ENCODE results near the gene RBM11. TPM values are rescaled to one million over a fixed set of nuclear protein-coding genes. Genes with fewer than 3 reads are reported as not detected.
"Not testable (repeated sequence)": the region's sequence is repeated elsewhere in the genome, so short reads cannot be mapped to it uniquely, and the experiment has no call there.

RBM11 gene, protein sequence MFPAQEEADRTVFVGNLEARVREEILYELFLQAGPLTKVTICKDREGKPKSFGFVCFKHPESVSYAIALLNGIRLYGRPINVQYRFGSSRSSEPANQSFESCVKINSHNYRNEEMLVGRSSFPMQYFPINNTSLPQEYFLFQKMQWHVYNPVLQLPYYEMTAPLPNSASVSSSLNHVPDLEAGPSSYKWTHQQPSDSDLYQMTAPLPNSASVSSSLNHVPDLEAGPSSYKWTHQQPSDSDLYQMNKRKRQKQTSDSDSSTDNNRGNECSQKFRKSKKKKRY
- total RNA-seq = 1 to 10 TPM; 1.6 to 3.7 (median 3.0) TPM
- 1 to 10 TPM in 2 of 3 donors, under 1 TPM in 1; 0.93 to 3.2 (median 2.6) TPM for polyA plus RNA-seq
- long read RNA-seq, donor 1 = 0 reads
- long read RNA-seq, donor 2 = 0 reads

DNA sequence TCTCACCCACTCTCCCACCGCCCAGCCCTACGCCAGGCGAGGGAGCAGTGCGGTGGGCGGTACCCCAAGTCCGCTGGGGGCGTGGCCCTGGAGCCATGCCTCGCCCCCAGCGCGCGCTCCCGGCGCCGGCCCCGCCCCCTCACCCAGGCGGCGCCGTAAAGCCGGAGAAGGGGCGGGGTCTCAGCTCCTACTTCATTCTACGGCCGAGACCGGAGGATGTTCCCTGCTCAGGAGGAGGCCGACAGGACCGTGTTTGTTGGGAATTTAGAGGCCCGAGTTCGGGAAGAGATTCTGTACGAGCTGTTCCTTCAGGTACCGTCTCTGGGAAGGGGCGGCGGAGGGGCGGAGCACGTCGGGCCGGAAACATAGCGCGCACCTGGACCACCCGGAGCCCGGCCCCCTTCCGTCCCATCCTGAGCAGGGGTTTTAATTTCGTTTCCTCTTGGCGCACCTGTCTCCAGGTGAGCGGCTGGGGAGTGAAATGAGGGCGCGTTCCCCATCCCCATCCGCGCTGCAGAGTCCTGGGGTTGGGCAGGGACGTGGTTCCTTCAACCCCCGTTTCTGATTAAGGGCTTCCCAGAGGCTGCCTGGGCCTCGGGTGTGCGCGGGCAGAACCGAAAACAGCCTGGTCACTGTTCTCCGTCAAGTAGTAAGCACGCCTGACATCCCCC lies at the start of gene RBM11:
RBM11 (plus strand) TSS at position 187 of the 671 bp plus-strand sequence; CDS start at position 217, 30 bp downstream.
- 0 to 3% (median 1%) methylated on average over 43 to 55 of the region's 55 CpGs for whole genome bisulfite sequencing, 5 donors
- peak; percentile 92 for DNase-seq
- peak within 1 kb of the TSS in 5 of 8 donors; percentile 13 to 74 (median 60) for H3K27ac ChIP-seq
- peak within 1 kb of the TSS; percentile 58 to 83 (median 70) for H3K4me3 ChIP-seq
- intact Hi-C loops (cut with DNase I; ENCODE audit: low total_unique reads) = no loop called here
- peaks cover 0 to 29% (median 0%) of the 10 kb centered on the region in 7 donors for H3K27me3 ChIP-seq (replicated peaks in 1 of 7)
- no peaks in the 10 kb centered on the region for H3K9me3 ChIP-seq
- TF ChIP-seq POLR2AphosphoS5 (IDR thresholded peaks at IDR 0.05) (peak; percentile 46 to 70 (median 59)), POLR2A (IDR thresholded peaks at IDR 0.05) (no peak)
- peaks cover 0 to 16% (median 7%) of the 10 kb centered on the region in 6 donors for H3K4me1 ChIP-seq
- H3K36me3 ChIP-seq = no peaks in the 10 kb centered on the region

DNA sequence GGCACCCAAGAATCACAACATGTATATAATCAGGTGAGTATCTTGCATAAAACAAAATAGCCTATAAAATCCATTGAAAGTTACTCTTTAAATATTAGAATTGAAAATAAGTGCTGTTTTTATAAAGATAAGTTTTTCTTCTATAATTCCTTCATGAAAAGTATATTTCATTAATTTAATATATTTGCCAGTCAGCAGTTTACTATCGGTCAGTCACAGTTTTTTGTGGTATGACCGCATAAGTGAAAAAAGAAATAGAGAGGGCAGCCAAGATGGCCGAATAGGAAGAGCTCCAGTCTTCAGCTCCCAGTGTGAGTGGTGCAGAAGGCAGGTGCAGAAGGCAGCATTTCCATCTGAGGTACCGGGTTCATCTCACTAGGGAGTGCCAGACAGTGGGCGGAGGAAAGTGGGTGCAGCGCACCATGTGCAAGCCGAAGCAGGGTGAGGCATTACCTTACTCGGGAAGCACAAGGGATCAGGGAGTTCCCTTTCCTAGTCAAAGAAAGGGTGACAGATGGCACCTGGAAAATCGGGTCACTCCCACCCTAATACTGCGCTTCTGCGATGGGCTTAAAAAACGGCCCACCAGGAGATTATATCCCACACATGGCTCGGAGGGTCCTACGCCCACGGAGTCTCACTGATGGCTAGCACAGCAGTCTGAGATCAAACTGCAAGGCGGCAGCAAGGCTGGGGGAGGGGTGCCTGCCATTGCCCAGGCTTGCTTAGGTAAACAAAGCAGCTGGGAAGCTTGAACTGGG lies 49.3 kb upstream of the RBM11 start:
- DNase-seq; H3K4me3 ChIP-seq; H3K27me3 ChIP-seq (replicated peaks in 1 of 7); H3K9me3 ChIP-seq; H3K4me1 ChIP-seq; H3K27ac ChIP-seq; intact Hi-C loops (cut with DNase I; ENCODE audit: low total_unique reads); H3K36me3 ChIP-seq: not testable (repeated sequence)
- 82 to 90% (median 88%) methylated on average over 16 of the region's 16 CpGs for WGBS, 5 donors

DNA sequence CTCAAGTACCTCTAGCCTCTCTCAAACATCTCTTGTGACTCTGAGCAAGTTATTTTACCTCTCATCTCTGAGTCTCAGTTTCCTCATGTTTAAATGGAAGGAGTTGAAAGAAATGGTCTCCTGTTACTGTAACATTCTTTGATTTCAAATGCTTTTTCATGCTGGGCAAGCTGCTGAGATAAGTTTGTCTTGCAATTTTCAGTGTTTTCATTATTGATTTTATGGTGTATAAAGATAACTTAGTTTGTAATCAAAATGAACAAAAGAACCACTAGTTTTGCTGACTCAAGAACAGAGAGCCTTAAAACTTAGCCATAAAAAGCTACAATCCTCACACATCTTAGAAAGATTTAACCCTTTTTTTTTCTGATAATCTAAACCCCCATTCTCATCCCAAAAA lies 9.7 kb upstream of the RBM11 start:
- no peak overlapping the region for H3K27ac ChIP-seq
- H3K9me3 ChIP-seq = peaks cover 0 to 3% (median 0%) of the 10 kb centered on the region in 8 donors
- no peaks in the 10 kb centered on the region for H3K4me1 ChIP-seq
- H3K36me3 ChIP-seq = no peaks in the 10 kb centered on the region
- no peak for DNase-seq
- no peak overlapping the region for H3K4me3 ChIP-seq
- H3K27me3 ChIP-seq (replicated peaks in 1 of 7) = peaks cover 0 to 5% (median 0%) of the 10 kb centered on the region in 7 donors
- TF ChIP-seq, protein P1, sequence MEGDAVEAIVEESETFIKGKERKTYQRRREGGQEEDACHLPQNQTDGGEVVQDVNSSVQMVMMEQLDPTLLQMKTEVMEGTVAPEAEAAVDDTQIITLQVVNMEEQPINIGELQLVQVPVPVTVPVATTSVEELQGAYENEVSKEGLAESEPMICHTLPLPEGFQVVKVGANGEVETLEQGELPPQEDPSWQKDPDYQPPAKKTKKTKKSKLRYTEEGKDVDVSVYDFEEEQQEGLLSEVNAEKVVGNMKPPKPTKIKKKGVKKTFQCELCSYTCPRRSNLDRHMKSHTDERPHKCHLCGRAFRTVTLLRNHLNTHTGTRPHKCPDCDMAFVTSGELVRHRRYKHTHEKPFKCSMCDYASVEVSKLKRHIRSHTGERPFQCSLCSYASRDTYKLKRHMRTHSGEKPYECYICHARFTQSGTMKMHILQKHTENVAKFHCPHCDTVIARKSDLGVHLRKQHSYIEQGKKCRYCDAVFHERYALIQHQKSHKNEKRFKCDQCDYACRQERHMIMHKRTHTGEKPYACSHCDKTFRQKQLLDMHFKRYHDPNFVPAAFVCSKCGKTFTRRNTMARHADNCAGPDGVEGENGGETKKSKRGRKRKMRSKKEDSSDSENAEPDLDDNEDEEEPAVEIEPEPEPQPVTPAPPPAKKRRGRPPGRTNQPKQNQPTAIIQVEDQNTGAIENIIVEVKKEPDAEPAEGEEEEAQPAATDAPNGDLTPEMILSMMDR (IDR thresholded peaks at IDR 0.05 in 8 of 11, conservative IDR thresholded peaks at IDR 0.05 in 3 of 11) = no peak
- TF ChIP-seq POLR2A (IDR thresholded peaks at IDR 0.05) (no peak), POLR2AphosphoS5 (IDR thresholded peaks at IDR 0.05) (no peak)
- intact Hi-C loops (cut with DNase I; ENCODE audit: low total_unique reads) = no loop called here

DNA sequence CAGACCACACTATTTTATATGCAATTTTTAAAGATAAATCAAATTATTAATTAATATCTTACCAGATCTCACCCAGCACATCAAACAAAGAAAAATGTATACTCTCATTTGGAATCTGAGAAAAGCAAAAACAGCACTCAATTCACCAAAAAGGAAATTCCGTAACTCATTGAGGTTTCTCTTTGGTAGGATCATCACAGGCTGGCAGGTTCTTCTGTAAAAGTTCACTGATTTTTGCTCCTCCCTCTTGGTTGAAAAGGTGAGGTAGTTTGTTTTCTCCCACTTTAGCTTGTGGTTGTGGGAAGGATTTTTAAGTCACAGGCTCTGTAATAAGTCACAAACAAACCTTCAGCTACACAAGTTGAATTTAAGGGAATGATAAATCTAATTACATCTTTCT lies 5.2 kb upstream of the RBM11 start, which contains the start of gene LIPI:
LIPI (minus strand) TSS at position 218 of the 400 bp plus-strand sequence; CDS start at position 108, 110 bp downstream.
- WGBS, 5 donors = 54 to 95% (median 92%) methylated on average over 1 of the region's 1 CpG
- no peak within 1 kb of the TSS for H3K4me3 ChIP-seq
- no peaks in the 10 kb centered on the region for H3K36me3 ChIP-seq
- intact Hi-C loops (cut with DNase I; ENCODE audit: low total_unique reads) = no loop called here
- peaks cover 0 to 4% (median 2%) of the 10 kb centered on the region in 6 donors for H3K4me1 ChIP-seq
- TF ChIP-seq POLR2AphosphoS5 (IDR thresholded peaks at IDR 0.05) = no peak
- TF ChIP-seq, protein P1 (IDR thresholded peaks at IDR 0.05 in 8 of 11, conservative IDR thresholded peaks at IDR 0.05 in 3 of 11) = no peak
- TF ChIP-seq POLR2A (IDR thresholded peaks at IDR 0.05) = no peak
- H3K9me3 ChIP-seq = no peaks in the 10 kb centered on the region
- no peak for DNase-seq
- H3K27ac ChIP-seq = no peak within 1 kb of the TSS
- peaks cover 0 to 23% (median 0%) of the 10 kb centered on the region in 7 donors for H3K27me3 ChIP-seq (replicated peaks in 1 of 7)

All from spleen (tissue), 13 donors.